GM21825 (cell line): Measurements from ENCODE around the gene ALS2CL.

Experiments
- ATAC-seq: cut with Tn5 transposase; IDR thresholded peaks from one replicate; pipeline ENCODE4 v1.9.1; 2021; ENCODE audit warnings: mild to moderate bottlenecking, moderate library complexity; ENCODE audit not compliant: unreplicated experiment

Gene ALS2CL

DNA sequence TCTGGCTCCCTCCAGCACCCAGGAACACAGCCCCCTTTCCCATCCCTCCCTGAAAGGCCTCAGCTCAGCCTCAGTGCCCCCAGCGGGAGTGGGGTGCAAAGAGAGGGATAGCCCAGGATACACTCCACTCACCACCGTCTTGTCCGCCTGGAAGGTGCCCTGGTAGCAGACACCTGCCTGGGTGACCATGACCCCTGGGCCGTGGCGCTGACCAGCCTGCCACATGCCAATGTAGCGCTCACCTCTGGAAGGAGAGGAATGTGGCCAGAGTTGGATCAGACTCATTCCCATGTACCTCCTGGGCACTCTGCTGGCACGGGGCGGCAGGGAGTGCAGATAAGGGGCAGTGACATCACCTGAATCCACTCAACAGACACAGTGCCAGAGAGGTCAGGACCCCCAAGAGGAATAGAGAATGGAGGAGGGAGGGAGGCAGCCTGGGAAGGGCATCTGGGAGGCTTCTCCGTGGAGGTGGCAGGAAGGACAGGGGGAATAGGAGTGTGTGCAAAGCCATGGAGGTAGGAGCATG, 13.1 kb downstream of the ALS2CL start:
- no peak for ATAC-seq

DNA sequence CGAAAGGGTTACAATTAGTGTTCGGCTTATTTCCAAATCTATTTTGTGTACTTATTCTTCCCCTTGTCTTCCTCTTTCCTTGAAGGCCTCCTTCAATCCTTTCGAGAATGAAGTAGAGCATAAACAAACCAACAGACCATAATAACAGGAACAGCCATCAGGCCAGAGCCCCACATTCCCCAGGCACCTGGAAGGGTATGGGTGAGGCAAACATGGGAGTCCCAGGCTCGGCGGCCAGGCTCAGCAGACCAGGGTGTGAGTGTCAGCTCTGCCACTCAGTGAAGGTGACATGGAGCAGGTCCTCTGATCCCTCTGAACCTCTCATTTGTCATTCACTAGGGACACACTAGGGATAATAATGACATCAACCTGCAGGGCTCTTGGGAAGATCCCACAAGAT, 13.8 kb downstream of the ALS2CL start:
- no peak for ATAC-seq

DNA sequence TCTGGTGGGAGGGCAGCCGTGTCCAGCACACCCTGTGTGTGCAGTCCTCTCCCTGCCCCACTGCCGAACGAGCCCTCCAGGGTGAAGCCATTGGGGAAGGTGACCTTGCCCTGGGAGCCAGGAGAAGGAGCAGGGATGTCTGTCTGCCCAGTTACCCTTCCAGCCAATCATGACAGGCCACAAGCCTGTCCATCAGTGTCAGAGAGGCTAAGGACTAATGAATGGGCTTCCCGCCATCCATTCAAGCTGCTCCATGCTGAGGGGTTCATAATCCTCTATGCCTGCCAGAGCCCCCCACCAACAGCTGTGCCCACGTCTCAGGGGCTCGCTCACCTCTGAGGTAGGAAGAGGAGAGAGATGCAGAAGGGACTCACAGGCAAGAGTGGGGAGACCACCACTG, 15.2 kb downstream of the ALS2CL start:
- ATAC-seq, result no peak

DNA sequence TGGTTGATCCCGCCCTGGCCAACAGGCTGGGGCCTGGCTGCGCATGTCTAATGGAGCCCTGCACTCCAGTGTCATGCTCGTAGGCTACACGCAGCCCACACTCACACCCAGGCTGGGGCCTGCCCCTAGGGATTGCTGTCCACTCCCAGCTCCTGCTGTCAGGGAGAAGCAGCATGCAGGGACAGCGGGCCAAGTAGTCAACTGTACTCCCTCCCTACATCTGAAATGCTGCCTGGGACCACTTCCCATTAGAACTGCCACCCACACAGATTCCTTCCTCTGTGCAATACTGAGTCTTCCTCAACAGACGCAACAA, 16.1 kb downstream of the ALS2CL start:
- ATAC-seq, result no peak

DNA sequence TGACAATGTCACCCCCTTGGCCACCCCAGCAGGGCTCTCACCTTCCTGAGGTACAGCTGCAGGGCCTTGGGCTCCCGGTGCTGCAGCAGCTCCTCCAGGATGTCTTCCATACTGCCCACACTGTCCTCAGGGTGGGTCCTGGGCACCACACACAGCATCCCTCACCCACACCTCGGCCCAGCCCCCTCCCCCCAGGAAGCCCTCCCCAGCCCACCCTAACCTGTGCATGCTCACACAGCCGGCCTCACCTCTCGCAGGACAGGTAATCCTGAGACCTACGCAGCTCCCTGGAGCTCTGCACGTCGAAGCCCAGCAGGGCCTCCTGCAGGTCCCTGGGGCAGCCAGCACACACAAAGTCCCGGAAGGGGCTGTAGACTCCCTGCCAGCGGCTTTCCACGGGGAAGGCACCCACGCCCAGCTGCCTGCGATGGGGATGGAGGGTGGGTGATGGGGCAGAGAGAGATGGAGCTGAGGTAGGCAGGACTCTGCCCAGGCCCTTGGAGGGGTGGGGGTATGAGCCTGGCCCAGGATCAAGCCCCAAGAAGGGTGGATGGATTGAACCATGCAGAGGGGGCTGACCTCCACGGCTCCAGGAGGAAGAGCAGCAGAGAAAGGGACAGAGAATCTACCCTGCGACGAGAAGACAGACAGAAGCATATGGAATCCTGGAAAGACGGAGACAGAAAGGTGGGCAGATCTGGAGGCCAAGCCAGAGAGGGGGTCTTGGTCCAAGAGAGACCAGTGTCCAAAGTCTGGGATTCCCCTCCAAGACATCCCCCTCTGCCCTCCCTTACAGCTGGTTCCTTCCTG, 16.7 kb downstream of the ALS2CL start:
- no peak for ATAC-seq

DNA sequence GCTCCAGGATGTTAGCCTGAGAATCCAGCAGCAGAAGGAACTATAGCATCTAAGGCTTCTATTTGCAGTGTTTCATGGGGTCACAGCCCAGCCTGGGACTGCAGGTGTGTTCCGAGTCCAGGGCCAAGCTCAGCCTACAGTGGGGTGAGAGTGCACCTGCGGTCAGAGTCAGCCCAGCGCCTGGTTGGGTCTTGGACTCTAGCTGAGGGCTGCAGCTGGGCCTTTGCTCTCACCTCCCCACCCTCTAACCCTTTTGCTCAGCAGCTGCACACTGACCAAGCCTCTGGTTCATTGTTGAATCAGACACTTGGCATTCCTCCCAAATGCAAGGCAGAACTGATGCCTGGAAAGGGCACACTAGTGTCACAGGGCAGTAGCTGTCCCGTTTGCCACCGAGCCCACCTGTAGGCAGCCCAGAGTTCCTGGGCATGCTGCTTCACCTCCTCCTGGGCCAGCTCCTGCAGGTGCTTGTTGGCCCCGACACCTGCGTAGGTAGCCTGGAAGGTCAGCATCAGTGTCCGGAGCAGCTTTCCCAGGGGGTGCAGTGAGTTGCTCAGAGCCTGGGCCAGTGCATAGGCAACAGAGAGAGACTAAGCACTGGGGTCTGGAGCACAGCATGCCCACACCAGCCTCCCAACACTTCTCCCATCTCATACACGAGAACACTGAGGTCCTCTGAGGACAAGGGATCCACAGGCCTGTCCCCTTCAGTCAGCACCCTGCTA, 17.5 kb downstream of the ALS2CL start:
- ATAC-seq, result no peak

DNA sequence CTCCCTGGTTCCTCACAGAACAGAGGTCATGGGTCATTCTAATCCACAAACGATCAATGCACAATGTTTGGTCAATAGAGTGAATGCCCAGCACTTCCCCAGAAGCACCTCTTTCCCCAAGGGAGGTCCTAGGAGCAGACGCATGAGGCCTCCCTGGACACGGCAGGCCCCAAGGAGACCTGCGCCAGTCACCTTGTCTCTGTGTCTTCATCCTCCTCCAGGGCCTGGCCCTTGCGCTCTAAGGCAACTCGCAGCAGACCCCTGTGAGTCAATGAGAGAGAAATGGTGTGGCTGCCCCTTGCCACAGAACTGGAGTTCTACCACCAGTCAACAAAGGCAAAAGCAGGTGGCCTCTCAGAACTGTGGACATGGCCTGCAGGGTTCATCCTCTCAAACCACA, 18.1 kb downstream of the ALS2CL start:
- no peak for ATAC-seq

DNA sequence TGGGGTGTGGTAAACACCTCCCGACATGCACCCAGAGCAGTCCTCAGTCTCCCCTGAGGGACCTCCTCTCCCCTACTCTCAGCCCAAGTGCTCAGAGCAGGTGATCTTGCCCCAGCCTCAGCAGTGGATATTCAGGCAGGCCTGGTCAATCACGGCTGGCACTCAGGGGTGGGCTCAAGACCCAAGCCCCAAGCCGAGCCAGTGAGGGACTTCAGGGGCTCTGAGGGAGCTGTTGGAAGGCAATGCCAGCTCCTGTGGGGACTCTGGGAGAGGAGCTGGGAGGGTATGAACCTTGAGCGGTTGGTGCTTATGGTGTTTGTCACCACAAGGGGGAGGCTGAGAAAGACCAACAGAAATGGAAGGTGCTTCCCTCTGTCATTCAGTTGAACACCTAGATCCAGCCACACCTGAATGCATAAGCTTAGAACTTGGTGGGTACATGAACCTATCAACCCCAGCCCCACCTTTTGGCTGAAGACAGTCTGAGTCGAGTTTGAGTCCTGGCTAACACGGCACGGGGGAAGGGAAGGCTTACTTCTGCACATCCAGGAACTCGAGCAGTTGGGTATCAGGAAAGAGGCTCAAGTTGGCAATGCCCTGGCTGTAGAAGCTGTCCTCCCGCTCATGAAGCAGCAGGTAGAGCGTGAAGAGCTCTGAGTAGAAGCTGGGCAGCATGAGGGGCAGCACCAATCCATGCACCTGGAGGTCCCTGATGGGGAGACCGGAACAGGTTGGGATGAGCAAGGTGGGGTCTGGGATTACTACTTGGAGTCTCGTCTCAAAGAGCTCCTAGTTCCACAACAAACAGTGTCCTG, 19.2 kb downstream of the ALS2CL start:
- ATAC-seq, result no peak

DNA sequence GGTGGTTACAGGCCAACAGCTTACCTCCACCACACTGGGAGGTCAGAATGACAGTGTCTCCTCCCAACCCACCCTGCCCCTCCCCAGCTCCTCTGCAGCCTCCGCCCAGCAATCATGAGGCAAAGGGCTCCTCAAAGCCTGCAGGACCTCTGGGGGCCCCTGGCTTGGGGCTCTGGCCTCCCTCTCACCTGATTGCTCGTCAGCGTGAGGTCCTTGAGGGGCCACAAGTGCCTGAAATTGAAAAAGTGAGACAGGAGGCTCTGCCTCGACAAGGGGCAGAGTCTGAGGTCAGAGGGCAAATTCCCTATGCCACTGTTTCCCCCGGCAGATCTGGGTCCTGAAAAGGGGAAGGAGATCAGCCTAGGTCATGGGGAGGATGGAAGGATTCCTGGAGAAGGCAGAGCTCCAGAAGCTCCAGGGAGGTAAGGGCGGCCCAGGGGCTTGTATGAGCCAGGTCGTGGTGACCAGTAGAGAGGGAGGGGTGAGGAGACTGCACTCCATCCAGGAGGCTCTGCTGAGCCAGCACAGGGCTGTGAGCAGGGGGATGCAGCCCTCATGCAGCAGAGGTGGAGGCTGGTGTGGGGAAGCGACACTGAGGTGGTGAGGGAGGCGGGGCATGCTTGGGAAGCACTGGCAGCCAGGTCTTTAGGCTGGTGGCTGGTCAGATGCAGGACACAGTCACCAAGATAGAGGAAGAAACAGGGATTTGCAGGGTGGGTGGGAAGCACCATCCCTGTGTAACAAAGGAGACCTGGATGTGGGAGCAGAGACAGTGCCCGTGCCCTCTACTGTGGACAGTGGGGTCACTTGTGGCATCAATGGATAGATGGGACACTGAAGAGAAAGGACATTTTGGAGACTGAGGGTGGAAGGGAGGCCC, 20.1 kb downstream of the ALS2CL start:
- no peak for ATAC-seq

DNA sequence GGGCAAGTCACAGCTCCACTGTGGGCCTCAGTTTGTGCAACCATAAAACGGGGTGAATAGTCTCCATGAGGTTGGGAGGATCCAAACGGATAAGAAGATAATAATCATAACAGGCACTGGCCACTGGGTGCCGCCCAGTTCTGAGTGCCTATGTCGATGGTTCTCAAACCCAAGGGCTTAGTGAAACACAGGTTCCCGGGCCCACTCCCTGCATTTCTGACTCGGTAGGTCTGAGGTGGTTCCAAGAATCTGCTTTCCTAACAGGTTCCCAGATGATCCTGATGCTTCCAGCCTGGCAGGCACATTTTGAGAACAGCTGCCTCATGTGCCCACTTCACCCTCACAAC, 21.2 kb downstream of the ALS2CL start:
- ATAC-seq, result no peak

DNA sequence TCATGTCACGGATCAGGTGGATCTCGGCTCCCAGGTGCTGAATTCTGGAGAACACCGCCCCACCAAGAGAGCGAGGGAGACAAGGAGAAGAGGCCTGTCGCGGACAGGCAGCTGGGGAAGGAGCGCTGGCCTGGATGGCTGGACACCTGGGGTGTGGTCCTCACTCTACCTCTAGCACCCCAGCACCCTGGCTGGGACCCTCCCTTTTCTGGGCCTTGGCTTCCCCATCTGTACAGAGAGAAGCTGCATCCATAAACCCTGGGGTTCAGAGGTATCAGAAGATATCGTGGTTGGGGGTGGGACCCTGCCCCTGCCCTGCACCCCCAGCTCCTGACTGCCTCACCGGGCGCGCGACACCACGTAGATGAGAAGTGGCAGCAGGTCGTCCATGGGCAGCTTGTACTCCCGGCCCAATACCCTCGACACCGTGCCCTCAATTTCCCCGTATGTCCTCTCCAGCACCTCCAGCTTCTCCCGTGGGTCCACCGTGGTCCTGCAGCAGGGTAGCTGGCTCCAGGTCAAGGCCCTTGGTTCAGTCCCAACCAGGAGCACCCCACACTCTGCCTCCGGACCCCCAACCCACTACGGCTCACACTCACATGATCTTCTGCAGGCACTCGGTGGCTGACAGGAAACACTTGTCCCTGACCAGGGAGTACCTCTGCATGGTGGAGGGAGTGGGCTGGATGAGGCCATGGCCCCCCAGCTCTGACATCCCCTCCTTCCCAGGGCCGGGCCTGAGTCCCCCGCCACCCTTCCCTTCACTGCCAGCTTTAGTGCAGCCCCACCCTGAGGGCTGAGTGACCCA, 21.7 kb downstream of the ALS2CL start:
- ATAC-seq, result no peak

DNA sequence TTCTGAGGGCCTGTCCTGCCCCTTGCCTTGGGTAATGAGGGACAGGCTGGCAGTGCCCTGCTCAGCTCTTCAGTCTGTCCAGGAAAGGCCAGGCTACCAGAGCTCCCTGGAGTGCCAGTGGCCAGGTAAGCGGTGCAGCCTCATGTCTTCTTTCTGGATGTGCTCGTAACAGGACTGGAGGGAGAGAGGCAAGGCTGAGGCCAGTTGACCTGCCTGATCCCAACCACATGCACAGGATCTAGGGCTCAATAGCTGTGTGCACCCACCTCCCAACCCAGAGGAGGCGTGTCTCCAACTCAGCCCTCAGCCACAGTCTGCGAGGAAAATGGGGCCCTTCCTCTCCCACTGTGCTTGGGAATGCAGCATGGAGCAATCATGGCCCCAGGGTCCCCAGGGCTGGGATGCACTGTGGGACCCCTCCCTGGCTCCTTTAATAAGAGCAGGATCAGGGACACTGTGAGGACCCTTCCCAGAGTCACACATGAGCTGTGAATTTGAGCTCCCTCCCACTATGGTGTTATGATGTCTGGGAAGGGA, 22.5 kb downstream of the ALS2CL start:
- no peak for ATAC-seq

DNA sequence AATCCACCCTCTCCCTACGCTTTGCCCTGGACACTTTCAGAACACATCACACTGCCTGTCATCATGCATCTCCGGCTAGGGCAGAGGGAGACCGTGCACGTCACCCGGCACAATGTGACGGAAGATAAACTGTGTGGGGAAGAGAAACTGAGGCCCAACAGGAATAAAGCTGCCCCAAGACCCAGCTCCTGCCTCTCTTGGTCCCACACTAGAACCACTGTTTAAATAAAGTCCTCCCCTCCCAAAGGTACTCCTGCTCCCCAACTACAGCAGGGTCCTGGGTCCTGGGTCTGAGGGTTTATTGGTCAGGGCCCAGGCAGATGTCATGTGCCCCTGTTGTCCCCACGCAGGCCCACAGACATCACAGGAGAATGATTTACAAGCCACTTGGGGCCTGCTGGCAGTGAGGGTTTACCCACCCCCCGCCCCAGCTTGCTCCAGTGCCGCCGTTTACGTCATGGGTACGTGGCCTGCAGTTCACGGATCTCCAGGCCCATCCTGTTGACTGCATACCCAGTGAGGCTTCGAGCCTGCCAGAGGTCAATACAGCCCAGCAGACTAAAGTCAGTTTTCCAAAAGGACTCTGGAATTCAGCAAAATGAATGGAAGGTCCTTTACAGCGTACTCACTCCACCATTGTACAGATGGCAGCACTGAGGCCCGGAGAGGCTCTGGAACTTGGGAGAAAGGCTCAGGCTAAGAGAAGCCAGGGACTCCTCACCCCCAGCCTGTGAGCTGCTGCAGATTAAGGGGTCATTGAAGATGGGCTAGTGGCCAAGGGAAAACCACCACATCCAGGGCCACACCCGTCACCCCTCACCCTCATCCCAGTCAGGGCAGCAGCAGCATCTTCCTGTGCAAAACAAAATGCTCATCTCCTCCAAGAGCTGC, 23.2 kb downstream of the ALS2CL start:
- no peak for ATAC-seq

DNA sequence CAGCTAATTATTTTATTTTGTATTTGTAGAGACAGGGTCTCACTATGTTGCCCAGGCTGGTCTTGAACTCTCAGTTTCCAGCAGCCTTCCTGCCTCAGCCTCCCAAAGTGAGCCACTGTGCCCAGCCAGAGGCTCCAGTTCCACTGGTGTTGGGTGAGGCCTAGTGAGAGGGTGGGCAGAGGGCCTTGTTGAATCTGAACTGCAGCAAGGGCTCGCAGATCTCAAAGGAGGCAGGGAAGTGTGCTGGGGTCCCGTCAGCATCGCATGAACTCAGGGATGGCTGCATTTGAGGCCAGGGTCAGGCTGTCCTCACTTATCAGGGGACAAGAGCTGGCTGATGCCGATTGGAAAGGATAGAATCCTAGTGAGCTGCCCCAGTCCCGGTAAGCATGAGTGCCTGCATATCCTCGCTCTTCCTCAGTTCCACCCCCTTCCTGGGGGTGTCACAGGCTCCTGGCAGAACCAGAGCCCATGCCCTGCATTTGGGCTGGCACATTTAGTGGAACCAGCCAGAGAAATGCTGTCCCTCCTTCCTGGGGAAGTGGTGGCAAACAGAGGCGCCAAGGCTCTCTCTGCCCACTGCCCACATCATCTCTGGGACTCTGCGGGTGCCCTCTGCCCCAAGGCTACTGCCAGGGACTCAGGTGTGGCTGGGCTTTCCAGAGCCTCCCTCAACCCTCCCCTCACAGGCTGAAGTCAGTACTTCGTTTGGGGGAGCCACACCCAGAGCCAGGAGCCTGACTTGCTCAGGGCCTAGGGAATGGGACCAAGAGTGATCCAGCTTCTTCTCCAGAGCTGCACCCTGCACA, 24.1 kb downstream of the ALS2CL start:
- ATAC-seq, result no peak

DNA sequence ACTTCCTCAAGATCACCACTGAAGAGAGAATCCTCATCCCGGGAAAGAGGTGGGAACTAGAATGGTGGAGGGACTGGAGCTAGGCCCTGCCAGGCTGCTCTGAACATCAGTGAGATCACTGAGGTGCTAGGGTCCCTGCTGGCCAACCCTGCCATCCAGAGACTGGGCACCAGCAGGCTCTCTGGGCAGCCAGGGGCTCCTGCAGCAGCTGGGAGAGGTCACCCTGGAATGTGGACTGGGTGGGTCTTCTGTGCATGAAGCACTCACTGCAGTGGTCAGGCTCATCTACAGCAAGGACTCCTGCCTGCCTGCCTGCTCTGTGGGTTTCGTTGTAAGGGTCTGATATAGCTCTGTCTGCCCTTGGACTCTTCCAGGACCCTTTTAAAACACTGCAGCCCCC, 24.9 kb downstream of the ALS2CL start:
- ATAC-seq, result no peak

DNA sequence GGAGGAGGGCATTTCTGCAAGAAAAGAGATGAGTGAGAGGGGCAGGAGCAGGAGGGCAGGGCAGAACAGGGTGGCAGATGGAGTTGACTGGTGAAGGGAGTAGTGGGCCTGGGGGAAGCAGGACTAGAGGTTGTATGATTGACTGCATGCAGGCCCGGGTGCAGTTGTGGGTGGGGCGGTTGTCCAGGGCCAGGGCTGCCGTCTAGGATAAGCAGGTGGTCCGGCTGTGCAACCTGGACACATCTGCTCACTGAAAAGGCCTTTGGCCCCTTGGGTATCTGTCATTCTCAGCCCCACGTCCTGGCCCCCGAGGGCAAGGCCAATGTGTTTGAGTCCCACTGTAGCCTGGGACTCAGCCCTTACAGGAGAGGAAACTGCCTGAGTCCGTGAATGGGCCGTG, 25.4 kb downstream of the ALS2CL start:
- no peak for ATAC-seq

DNA sequence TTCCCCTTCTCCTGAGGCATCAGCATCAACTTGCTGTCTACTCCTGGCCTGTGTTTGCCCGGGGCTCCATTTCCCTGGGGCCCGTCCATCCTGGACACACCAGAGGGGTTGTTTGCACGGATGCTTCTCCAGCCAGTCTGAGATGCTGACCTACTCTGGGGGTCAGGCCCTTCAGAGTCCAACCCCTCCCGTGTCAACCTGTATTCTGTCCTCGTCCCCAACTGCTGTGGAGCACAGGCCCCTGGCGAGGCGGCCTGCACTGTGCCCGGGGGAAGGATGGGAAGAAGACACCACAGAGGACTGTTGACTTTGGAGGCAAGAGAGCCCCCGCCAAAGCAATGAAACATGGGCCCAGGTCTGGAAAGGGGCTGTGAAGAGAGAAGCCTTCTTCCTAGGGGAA, 25.8 kb downstream of the ALS2CL start:
- ATAC-seq, result no peak
